Mesenchymal stem cell (in vitro differentiated cells and primary cell): ENCODE data around the gene ERN1.

Source experiments
- DNase-seq: peaks from one replicate; pipeline ENCODE4 v3.0.0-alpha.2; 2013
- H2AFZ ChIP-seq: one replicate; pipeline ENCODE4 v1.6.1; 2013; ENCODE audit warnings: low read depth, mild to moderate bottlenecking, control low read depth, inconsistent platforms, low read length, moderate library complexity
- H2AK5ac ChIP-seq: 2 replicates; pipeline ENCODE4 v1.6.1; 2013; ENCODE audit warnings: low read length, moderate library complexity, mild to moderate bottlenecking, inconsistent platforms; ENCODE audit not compliant: severe bottlenecking
- H2BK120ac ChIP-seq: one replicate; pipeline ENCODE4 v1.6.1; 2013; ENCODE audit warnings: low read depth, mild to moderate bottlenecking, inconsistent platforms, low read length, moderate library complexity
- H2BK12ac ChIP-seq, 2 experiments: one replicate each; pipeline ENCODE4 v1.6.1; 2013; ENCODE audit warnings: inconsistent platforms in 2 of 2, low read length in 2 of 2, mild to moderate bottlenecking in 2 of 2, moderate library complexity in 2 of 2, control low read depth in 1 of 2
- H2BK15ac ChIP-seq: one replicate; pipeline ENCODE4 v1.6.1; 2013; ENCODE audit warnings: mild to moderate bottlenecking, low read depth, inconsistent platforms; ENCODE audit not compliant: poor library complexity, severe bottlenecking
- H2BK5ac ChIP-seq: 2 replicates; pipeline ENCODE4 v1.6.1; 2013; ENCODE audit warnings: low read depth, mild to moderate bottlenecking, low read length, control low read depth, inconsistent platforms; ENCODE audit not compliant: poor library complexity, severe bottlenecking
- H3K14ac ChIP-seq, 2 experiments: one replicate each; pipeline ENCODE4 v1.6.1; 2013; ENCODE audit warnings: inconsistent platforms in 2 of 2, low read length in 2 of 2, control low read depth in 1 of 2, mild to moderate bottlenecking in 1 of 2, moderate library complexity in 1 of 2
- H3K18ac ChIP-seq, 2 experiments: one replicate each; pipeline ENCODE4 v1.6.1; 2013; ENCODE audit warnings: inconsistent platforms in 2 of 2, low read length in 2 of 2, control low read depth in 1 of 2, low read depth in 1 of 2, mild to moderate bottlenecking in 1 of 2
- H3K23ac ChIP-seq, 2 experiments: one replicate each; pipeline ENCODE4 v1.6.1; 2013; ENCODE audit warnings: inconsistent platforms in 2 of 2, low read length in 2 of 2, mild to moderate bottlenecking in 2 of 2, moderate library complexity in 2 of 2, control low read depth in 1 of 2
- H3K27ac ChIP-seq: 2 replicates; pipeline ENCODE4 v1.5.1; 2013; ENCODE audit warnings: mild to moderate bottlenecking, moderate library complexity, low read length, control low read depth, inconsistent platforms; ENCODE audit not compliant: poor library complexity, severe bottlenecking
- H3K27me3 ChIP-seq, 2 experiments: 2 replicates each; pipeline versions ENCODE4 v1.6.1 to v1.7.0; 2013; ENCODE audit warnings: low read length in 2 of 2, mild to moderate bottlenecking in 2 of 2, moderate library complexity in 2 of 2, control low read depth in 1 of 2, inconsistent platforms in 1 of 2; ENCODE audit not compliant: control insufficient read depth in 1 of 2, insufficient read depth in 1 of 2
- H3K36me3 ChIP-seq, 2 experiments: 2 replicates each; pipeline versions ENCODE4 v1.6.1 to v1.7.0; 2013; ENCODE audit warnings: low read length in 2 of 2, control low read depth in 1 of 2, inconsistent platforms in 1 of 2, low read depth in 1 of 2, mild to moderate bottlenecking in 1 of 2; ENCODE audit not compliant: insufficient read depth in 2 of 2, control insufficient read depth in 1 of 2
- H3K4ac ChIP-seq, 2 experiments: one replicate each; pipeline ENCODE4 v1.6.1; 2013; ENCODE audit warnings: inconsistent platforms in 2 of 2, low read length in 2 of 2, mild to moderate bottlenecking in 2 of 2, moderate library complexity in 2 of 2, control low read depth in 1 of 2, low read depth in 1 of 2
- H3K4me1 ChIP-seq: 2 replicates; pipeline ENCODE4 v1.6.1; 2013; ENCODE audit warnings: low read depth, low read length, control low read depth; ENCODE audit not compliant: control insufficient read depth, insufficient read depth
- H3K4me2 ChIP-seq: 2 replicates; pipeline ENCODE4 v1.6.1; 2013; ENCODE audit warnings: low read length, mild to moderate bottlenecking, inconsistent platforms; ENCODE audit not compliant: poor library complexity, severe bottlenecking
- H3K4me3 ChIP-seq, 2 experiments: 2 replicates each; pipeline versions ENCODE4 v1.5.1 to v1.7.0; 2013; ENCODE audit warnings: low read length in 2 of 2, mild to moderate bottlenecking in 2 of 2, control low read depth in 1 of 2, low read depth in 1 of 2; ENCODE audit not compliant: insufficient read depth in 1 of 2
- H3K79me1 ChIP-seq: replicated peaks from 2 replicates; pipeline ENCODE4 v1.6.1; 2013; ENCODE audit warnings: mild to moderate bottlenecking, control low read depth, low read length, inconsistent platforms; ENCODE audit not compliant: poor library complexity, severe bottlenecking
- H3K9ac ChIP-seq: 2 replicates; pipeline ENCODE4 v1.7.0; 2013; ENCODE audit warnings: mild to moderate bottlenecking, low read length, moderate library complexity
- H3K9me3 ChIP-seq: 2 replicates; pipeline ENCODE4 v1.7.0; 2013; ENCODE audit warnings: mild to moderate bottlenecking, low read length; ENCODE audit not compliant: control insufficient read depth
- H4K8ac ChIP-seq: one replicate; pipeline ENCODE4 v1.6.1; 2013; ENCODE audit warnings: inconsistent platforms, mild to moderate bottlenecking, low read length, moderate library complexity
- H4K91ac ChIP-seq: one replicate; pipeline ENCODE4 v1.6.1; 2013; ENCODE audit warnings: mild to moderate bottlenecking, low read length, inconsistent platforms
- WGBS: methylation state at CpG from one replicate; pipeline ENCODE4 v1.1.7; 2013; ENCODE audit warnings: mixed read lengths; 5-methylcytosine and 5-hydroxymethylcytosine counted together

The ERN1 gene

GRCh38 chr17:64051153-64051552 is 78.8 kb downstream of the ERN1 start:
- WGBS: 94% methylated on average over 1 of the region's 1 CpG
- Histone ChIP-seq H2BK15ac (no peak overlapping the region), H3K9ac (no peak overlapping the region), H3K14ac (no peak overlapping the region), H3K4me1 (no peaks in the 10 kb centered on the region), H3K27me3 (no peaks in the 10 kb centered on the region), H3K4me2 (no peak overlapping the region), H4K91ac (no peak overlapping the region), H2AK5ac (no peak overlapping the region), H3K27ac (no peak overlapping the region), H2BK12ac (no peak overlapping the region), H3K4ac (no peak overlapping the region), H2BK5ac (no peak overlapping the region), H3K4me3 (no peak overlapping the region), H4K8ac (no peak overlapping the region), H3K36me3 (peaks cover 44 to 98% of the 10 kb centered on the region in 2 experiments), H2BK120ac (no peak overlapping the region), H3K23ac (no peak overlapping the region), H3K18ac (no peak overlapping the region), H3K9me3 (no peaks in the 10 kb centered on the region), H3K79me1 (no peaks in the 10 kb centered on the region), H2AFZ (no peak overlapping the region)
- no peak for DNase-seq

DNA sequence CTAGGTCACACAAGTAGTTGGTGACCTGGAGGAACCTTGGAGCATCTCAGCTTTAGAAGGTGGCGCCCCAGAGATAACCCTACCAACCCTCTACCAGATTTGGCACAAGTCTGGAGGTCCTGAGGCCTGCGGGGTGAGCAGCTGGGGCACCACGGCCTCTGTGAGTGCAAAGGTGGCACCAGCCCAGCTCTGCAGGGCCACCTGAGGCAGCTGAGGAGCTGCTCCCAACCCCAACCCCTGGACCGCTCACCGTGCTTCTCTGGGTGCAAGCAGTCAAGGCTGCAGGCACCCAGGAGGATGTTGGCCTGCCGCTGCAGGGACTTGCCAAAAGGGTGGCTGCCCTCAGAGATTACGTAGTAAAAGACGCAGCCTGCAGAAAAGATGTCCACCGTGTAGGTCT is 81.1 kb downstream of the ERN1 start:
- Histone ChIP-seq H2BK5ac (no peak overlapping the region), H2BK120ac (no peak overlapping the region), H3K4ac (no peak overlapping the region), H3K4me1 (no peaks in the 10 kb centered on the region), H2AFZ (no peak overlapping the region), H2BK15ac (no peak overlapping the region), H3K4me2 (no peak overlapping the region), H2AK5ac (no peak overlapping the region), H3K23ac (no peak overlapping the region), H3K79me1 (no peaks in the 10 kb centered on the region), H3K14ac (no peak overlapping the region), H4K8ac (no peak overlapping the region), H3K9me3 (no peaks in the 10 kb centered on the region), H3K18ac (no peak overlapping the region), H2BK12ac (no peak overlapping the region), H3K27ac (no peak overlapping the region), H3K4me3 (no peak overlapping the region), H3K9ac (no peak overlapping the region), H3K27me3 (no peaks in the 10 kb centered on the region), H4K91ac (no peak overlapping the region), H3K36me3 (peaks cover 44 to 98% of the 10 kb centered on the region in 2 experiments)
- 94% methylated on average over 9 of the region's 9 CpGs for WGBS
- DNase-seq: no peak

GRCh38 chr17:64045176-64045575 is 84.8 kb downstream of the ERN1 start:
- no peaks in the 10 kb centered on the region for H3K79me1 ChIP-seq

DNA sequence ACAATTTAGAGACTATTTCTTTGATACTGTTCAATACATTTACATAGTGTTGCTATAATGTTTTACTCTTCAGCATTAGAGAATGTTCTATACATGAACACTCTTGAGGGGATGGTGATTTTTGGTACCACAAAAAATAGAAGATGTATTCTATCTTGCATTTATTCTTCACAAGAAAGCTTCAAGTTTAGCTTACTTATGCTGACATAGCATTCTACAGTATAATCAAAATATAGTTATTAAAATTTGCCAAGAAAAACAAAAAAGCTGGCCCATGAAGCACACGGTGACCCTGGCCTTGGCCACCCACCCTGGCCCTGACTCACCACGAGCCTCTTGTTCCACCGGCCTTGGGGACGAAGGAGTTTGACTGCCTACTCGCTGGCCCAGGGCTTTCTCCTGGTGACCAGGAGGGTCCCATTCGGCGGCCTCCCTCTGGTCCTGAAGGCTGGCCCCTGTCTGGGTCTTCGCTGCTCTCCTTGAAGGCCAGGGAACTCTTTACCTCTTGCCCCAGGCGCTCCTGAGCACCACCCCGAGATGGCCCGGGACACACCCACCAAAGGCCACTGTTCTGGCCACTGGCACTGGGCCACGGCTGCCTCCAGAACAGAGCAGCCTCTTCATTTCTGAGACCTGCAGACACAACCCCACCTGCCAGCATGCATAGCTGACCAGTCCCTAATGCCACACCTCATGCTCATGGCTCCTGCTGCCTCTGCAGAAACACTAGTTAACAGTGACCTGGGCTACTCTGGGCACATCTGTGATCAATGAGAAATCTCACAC is 87.1 kb downstream of the ERN1 start:
- Histone ChIP-seq H2BK120ac (no peak overlapping the region), H3K23ac (no peak overlapping the region), H2AFZ (no peak overlapping the region), H3K79me1 (no peaks in the 10 kb centered on the region), H3K9ac (peak overlapping the region; percentile 18), H3K36me3 (peaks cover 44 to 89% of the 10 kb centered on the region in 2 experiments), H3K4me1 (no peaks in the 10 kb centered on the region), H3K14ac (no peak overlapping the region), H2BK15ac (no peak overlapping the region), H4K8ac (no peak overlapping the region), H3K4ac (no peak overlapping the region), H3K4me2 (no peak overlapping the region), H2BK12ac (no peak overlapping the region), H3K9me3 (no peaks in the 10 kb centered on the region), H2AK5ac (no peak overlapping the region), H3K27ac (no peak overlapping the region), H3K18ac (no peak overlapping the region), H3K4me3 (no peak overlapping the region), H3K27me3 (no peaks in the 10 kb centered on the region), H4K91ac (no peak overlapping the region), H2BK5ac (no peak overlapping the region)
- WGBS: 96% methylated on average over 12 of the region's 12 CpGs
- no peak for DNase-seq

More at GRCh38 chr17:64045176-64045575, 84.8 kb downstream of the ERN1 start:
- DNase-seq: no peak
- Histone ChIP-seq H3K14ac (no peak overlapping the region), H3K9me3 (no peaks in the 10 kb centered on the region), H4K8ac (no peak overlapping the region), H3K4me2 (no peak overlapping the region), H3K23ac (no peak overlapping the region), H3K4me3 (no peak overlapping the region), H3K4me1 (no peaks in the 10 kb centered on the region), H3K27ac (no peak overlapping the region), H3K9ac (no peak overlapping the region), H3K4ac (no peak overlapping the region), H2BK12ac (no peak overlapping the region), H3K36me3 (peaks cover 50 to 95% of the 10 kb centered on the region in 2 experiments), H3K18ac (no peak overlapping the region), H4K91ac (no peak overlapping the region), H2BK15ac (no peak overlapping the region), H2BK5ac (no peak overlapping the region), H2BK120ac (no peak overlapping the region), H3K27me3 (no peaks in the 10 kb centered on the region), H2AK5ac (no peak overlapping the region), H2AFZ (no peak overlapping the region)
- WGBS: 87% methylated on average over 13 of the region's 13 CpGs
